NCI-H2196 (cell line): ENCODE measurements around the gene SKIDA1.
A peak's percentile ranks its signal among the peaks of the same experiment; 100 is the strongest.

Experiments used
- DNase-seq: peaks from one replicate; lab custom pipeline; 2025; ENCODE audit not compliant: unreplicated experiment; lab: John Stamatoyannopoulos, UW

Gene SKIDA1

GRCh38 chr10:21502348-21502740, 23.1 kb downstream of the SKIDA1 start:
- no peak for DNase-seq

GRCh38 chr10:21501731-21502347, 23.6 kb downstream of the SKIDA1 start:
- no peak for DNase-seq

- no peak for DNase-seq
Measured at GRCh38 chr10:21501091-21501490, 24.4 kb downstream of the SKIDA1 start.

- DNase-seq = no peak
Measured at GRCh38 chr10:21500578-21500910, 24.9 kb downstream of the SKIDA1 start.

- no peak for DNase-seq
Measured at GRCh38 chr10:21499701-21500577, 25.5 kb downstream of the SKIDA1 start.

- no peak for DNase-seq
Measured at GRCh38 chr10:21498986-21499385, 26.5 kb downstream of the SKIDA1 start.

GRCh38 chr10:21498377-21498776, 27.1 kb downstream of the SKIDA1 start:
- no peak for DNase-seq

GRCh38 chr10:21497177-21497807, 28.2 kb downstream of the SKIDA1 start:
- DNase-seq = peak; percentile 77

- DNase-seq = peak; percentile 17
Measured at GRCh38 chr10:21496343-21497176, 28.9 kb downstream of the SKIDA1 start.

GRCh38 chr10:21495752-21496342, 29.6 kb downstream of the SKIDA1 start:
- DNase-seq = peak; percentile 84

GRCh38 chr10:21495002-21495751, 30.3 kb downstream of the SKIDA1 start:
- DNase-seq = no peak

GRCh38 chr10:21494191-21495001, 31.1 kb downstream of the SKIDA1 start:
- no peak for DNase-seq

- no peak for DNase-seq
Measured at GRCh38 chr10:21493784-21494183, 31.7 kb downstream of the SKIDA1 start.

- no peak for DNase-seq
Measured at GRCh38 chr10:21492421-21492820, 33.1 kb downstream of the SKIDA1 start.

GRCh38 chr10:21490711-21491105, 34.8 kb downstream of the SKIDA1 start:
- DNase-seq = no peak

GRCh38 chr10:21490028-21490710, 35.3 kb downstream of the SKIDA1 start:
- DNase-seq = no peak

GRCh38 chr10:21488957-21489446, 36.5 kb downstream of the SKIDA1 start:
- no peak for DNase-seq

- DNase-seq = no peak
Measured at GRCh38 chr10:21488246-21488956, 37.1 kb downstream of the SKIDA1 start.
